Cardiac fibroblast (primary cell): ENCODE data around the gene OXNAD1.

ENCODE experiments used
- DNase-seq, 2 donors: peaks; one replicate each; pipeline versions ENCODE4 v3.0.0 to v3.0.0-alpha.2; 2010; ENCODE audit warnings: low read depth in 2 of 2
- H3K4me3 ChIP-seq, 2 donors: replicated peaks in 1 of 2; 1 replicate in 1 of 2; 2 replicates in 1 of 2; pipeline ENCODE4 v1.5.1; 2011; ENCODE audit warnings: low read depth in 2 of 2, low read length in 2 of 2, mild to moderate bottlenecking in 2 of 2, moderate library complexity in 1 of 2
- CTCF ChIP-seq: IDR thresholded peaks from one replicate; pipeline ENCODE4 v1.5.1; 2011; ENCODE audit warnings: low read depth, mild to moderate bottlenecking, low read length, inconsistent platforms

The OXNAD1 gene

GRCh38 chr3:16320711-16321110 is 55.7 kb downstream of the OXNAD1 start:
- DNase-seq: no peak
- no peak overlapping the region for H3K4me3 ChIP-seq
- TF ChIP-seq CTCF: no peak

- no peak for DNase-seq
- no peak overlapping the region for H3K4me3 ChIP-seq
- no peak for TF ChIP-seq CTCF
These were observed 57.2 kb downstream of the OXNAD1 start for GRCh38 chr3:16322189-16322588.

GRCh38 chr3:16323737-16324136 is 58.7 kb downstream of the OXNAD1 start:
- no peak for TF ChIP-seq CTCF
- no peak overlapping the region for H3K4me3 ChIP-seq
- DNase-seq: no peak

GRCh38 chr3:16325850-16326249 is 60.8 kb downstream of the OXNAD1 start:
- DNase-seq: no peak
- H3K4me3 ChIP-seq: no peak overlapping the region
- TF ChIP-seq CTCF: no peak

- no peak for TF ChIP-seq CTCF
- H3K4me3 ChIP-seq: no peak overlapping the region
- no peak for DNase-seq
These were observed 61.8 kb downstream of the OXNAD1 start for GRCh38 chr3:16326724-16327349.

GRCh38 chr3:16328124-16328523 is 63.1 kb downstream of the OXNAD1 start:
- TF ChIP-seq CTCF: no peak
- DNase-seq: no peak
- no peak overlapping the region for H3K4me3 ChIP-seq

GRCh38 chr3:16329036-16329825 is 64.2 kb downstream of the OXNAD1 start:
- DNase-seq: no peak
- H3K4me3 ChIP-seq: no peak overlapping the region
- TF ChIP-seq CTCF: no peak
